ENCODE data around the gene RUFY1.
"Not testable (repeated sequence)": the region's sequence is repeated elsewhere in the genome, so short reads cannot be mapped to it uniquely, and the experiment has no call there.

Gene RUFY1

DNA sequence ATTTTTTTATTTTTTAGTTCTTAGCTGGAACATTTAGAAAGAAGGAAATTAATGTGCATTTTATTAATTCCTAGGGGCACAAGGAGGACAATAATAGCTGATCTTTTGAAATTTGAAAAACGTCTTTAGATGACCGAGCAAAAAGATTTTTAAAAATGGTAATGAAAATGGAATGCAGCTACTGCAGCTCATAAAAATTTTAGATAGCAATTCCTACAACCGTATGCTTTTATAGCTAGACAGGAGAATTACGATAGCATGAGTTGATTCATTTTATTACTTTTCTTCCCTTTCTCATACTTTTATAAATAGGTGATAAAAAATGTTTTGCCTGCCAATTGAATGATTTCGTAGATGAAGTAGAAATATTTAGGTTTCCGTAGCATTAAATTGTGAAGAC, 13.7 kb upstream of the RUFY1 start:
- no peak for DNase-seq

DNA sequence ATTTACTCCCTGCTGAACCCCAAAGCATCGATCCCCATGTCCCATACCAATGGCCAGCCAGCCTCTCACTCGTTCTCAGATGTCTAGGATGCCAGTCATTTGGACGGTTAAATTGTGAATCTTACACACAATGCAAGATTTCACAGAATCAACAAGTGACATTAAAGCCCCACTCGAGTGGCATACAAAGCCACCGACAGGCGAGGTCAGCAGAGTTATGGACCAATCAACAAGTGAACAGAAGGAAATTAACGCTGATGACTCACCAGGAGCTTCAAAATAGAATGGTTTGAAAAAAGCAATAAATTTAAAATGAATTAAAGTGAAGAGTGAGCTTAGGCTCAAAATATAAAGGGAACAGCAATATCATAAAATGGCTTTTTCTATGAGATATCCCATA, 8.2 kb upstream of the RUFY1 start:
- no peak for DNase-seq

DNA sequence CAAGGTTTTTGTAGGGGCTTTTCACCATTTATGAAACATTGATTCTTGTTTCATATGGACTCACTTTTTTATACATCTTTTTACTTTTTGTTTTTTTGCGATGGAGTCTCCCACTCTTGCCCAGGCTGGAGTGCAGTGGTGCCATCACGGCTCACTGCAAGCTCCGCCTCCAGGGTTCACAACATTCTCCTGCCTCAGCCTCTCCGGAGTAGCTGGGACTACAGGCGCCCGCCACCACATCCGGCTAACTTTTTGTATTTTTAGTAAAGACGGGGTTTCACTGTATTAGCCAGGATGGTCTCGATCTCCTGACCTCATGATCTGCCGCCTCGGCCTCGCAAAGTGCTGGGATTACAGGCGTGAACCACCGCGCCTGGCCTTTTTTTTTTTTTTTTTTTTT, 7.1 kb upstream of the RUFY1 start:
- not testable (repeated sequence) for DNase-seq

DNA sequence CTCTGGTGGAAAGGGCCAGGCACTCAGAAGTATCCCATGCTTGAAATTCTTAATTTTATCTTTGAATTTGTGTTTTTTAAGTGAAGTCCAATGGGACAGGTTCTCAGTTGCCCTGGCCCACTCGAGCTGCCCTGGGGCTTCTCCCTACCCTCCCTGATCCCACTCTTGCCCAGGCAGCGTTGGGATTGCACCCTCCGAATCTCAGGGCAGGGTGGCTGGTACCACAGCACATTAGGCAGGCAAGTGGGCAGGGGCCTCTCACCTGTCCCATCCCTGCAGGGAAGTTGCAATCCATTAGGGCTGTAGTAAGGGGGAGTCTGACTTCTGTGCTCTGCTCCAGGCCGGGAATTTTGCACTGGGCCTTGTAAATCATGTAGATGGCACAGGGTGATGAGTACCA, 2.7 kb downstream of the RUFY1 start:
- no peak for DNase-seq

DNA sequence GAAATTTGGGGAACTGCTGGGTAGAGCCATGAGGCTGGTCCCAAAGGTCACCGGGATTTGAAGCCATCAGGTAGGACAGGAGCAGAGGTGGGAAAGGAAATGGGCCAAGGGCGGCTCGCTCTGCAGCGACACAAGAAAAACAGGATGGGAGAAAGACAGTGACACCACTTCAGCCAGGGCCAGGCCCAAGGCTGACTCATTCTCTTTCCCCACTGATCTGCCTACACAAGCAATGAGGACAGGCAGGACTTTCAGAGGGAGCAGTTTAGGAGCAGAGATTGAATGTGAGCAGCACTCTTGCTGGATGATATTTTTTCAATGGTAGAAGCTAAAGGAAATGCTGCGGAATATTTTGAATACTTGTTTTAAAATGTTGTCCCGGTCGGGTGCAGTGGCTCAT, 3.5 kb downstream of the RUFY1 start:
- no peak for DNase-seq

GRCh38 chr5:179554981-179555380, 4.6 kb downstream of the RUFY1 start:
- no peak for DNase-seq

GRCh38 chr5:179558261-179558799, 8.0 kb downstream of the RUFY1 start:
- DNase-seq: not testable (repeated sequence)

GRCh38 chr5:179558932-179559283, 8.6 kb downstream of the RUFY1 start:
- peak; percentile 47 for DNase-seq

DNA sequence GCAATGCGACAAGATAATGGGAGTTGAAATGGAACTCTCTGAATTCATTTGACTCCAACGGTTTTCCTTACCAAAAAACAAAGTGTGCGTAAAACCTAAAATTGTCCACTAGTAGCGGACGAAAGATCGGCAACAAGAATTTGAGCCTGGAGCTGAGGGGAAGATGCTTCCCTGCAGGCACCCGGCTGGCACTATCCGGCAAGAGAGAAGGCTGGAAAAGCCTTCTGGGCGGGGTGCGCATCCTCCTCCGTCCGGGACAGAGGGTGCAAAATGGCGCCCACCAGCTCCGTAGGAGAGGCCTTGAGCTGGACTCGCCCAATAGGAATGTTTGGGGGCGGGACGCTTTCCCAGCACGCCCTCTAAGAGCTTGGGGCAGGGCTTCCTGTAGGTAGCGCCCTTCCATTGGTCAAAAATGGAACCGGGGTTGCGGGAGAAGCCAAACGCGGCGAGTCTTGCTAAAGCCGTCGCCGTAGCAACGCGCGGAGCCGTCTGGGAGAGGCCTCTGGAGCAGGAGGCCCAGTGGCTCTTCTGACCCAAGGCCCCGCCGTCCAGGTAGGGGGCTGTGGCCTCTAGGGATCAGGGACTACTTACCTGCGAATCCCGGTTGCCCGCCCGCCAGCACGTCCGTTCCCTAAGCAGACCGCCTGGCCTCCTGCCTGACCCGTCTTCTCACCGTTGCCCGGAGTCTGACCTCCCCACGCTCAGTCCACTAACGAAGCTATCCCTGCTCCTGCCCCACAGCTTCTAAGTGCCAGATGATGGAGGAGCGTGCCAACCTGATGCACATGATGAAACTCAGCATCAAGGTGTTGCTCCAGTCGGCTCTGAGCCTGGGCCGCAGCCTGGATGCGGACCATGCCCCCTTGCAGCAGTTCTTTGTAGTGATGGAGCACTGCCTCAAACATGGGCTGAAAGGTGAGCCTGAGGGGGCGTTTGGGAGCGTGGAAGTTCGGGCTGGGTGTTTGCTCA, 9.2 kb downstream of the RUFY1 start:
- DNase-seq: peak; percentile 99

- DNase-seq: no peak
Measured at GRCh38 chr5:179564526-179564925, 14.2 kb downstream of the RUFY1 start.

DNA sequence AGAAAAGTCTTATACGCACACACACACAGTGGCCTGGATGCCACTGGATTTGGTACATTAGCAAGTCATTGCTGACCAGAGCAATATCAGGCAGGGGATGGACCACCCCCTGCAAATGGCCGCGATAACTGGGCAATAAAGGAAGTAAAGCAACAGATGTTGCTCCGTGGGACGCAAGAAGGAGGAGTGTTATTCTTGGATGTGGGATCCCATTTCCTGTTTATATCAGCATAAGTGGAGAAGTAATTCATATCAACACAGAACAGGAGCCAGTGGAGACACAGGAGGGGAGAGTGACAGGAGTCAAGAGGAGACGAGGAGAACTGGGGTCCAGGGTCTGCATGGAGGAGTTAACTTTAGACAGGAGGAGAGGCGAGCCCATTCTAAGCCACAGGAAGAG, 18.4 kb downstream of the RUFY1 start:
- DNase-seq: no peak

DNA sequence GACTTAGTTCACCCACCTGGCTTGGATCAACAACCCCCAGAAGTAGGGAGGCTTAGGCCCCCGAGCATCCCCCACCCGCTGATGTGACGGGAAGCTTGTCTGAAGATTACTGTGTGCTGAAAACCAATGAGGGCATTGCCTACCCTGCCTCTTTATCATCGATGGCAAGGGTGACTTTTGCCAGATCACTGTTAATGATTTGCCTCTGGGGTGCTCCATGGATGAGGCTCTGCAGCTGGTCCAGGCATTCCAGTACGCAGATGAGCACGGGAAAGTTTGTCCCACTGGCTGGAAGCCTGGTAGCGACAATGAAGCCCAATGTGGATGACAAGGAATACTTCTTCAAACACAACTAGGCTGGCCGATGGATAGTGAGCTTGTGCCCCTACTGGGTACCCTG, 22.0 kb downstream of the RUFY1 start:
- no peak for DNase-seq

GRCh38 chr5:179577286-179577960, 27.1 kb downstream of the RUFY1 start:
- DNase-seq: no peak

- DNase-seq: no peak
Measured at GRCh38 chr5:179585941-179586401, 35.6 kb downstream of the RUFY1 start.

- no peak for DNase-seq
Measured at GRCh38 chr5:179588166-179588565, 37.8 kb downstream of the RUFY1 start.

DNA sequence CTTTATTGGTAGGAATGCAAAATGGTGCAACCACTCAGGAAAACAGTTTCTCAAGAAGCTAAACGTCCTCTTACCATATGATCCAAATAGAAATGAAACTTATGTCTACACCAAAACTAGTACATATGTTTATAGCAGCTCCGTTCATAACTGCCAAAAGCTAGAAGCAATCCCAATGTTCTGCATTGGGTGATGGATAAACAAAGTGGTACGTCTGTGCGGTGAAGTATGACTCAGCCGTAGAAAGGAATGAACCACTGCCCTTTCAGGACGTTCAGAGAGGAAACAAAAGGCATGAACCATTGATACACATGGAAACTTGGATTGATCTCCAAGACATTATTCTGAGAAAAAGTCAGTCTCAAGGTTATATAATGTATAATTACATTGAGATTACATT, 45.6 kb downstream of the RUFY1 start:
- no peak for DNase-seq

DNA sequence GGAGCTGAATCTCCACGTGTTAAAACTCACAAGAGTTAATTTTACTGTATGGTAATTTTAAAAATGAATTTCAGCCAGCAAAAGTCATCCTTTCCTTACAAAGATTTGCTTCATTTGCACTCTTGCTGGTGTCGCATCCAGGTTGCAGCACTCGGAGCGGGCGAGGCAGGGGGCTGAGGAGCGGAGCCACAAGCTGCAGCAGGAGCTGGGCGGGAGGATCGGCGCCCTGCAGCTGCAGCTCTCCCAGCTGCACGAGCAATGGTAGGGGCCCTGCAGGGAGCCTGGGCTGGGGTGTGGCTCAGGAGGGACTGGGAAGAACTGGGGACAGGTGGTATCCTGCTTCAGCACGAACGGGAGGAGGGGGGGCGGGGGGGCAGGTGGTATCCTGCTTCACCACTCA, 46.1 kb downstream of the RUFY1 start:
- DNase-seq: no peak

DNA sequence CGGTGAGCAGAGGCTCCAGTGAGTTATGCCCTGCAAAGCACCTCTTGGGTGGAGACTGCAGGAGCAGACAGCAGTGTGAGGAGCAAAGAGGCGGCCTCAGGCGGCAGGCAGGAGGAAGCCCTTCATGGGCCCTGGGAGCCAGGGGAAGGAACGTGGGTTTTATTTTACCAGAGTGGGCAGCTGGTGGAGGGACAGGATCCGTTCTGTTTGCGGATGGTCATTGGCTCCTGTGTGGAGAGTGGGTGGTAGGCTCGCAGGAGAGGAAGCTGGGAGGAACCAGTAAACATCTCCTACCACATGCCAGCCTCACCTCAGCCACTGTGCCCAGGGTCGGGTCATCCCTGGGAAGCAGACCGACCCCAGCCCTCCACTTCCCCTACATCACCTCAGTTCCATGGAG, 48.7 kb downstream of the RUFY1 start:
- DNase-seq: no peak

DNA sequence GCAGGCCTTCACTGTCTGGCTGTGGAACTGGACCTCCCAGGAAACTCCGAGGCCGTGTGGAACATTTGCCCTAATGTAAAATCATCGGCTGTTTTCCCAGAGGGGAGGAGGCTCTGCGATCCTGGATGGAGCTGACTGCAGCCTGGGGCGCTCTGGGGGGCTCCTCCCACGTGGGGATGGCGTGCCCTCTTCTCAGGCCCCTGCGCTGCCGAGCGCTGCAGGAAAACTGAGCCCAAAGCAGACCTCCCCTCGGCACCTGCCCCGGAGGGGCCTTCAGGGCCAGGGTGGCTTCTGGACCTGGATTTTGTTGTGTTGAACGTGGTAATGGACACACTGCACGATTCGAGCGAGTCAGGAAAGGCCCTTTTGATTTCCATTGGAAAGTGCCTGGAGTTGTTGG, 49.2 kb downstream of the RUFY1 start:
- no peak for DNase-seq

- no peak for DNase-seq
Measured at GRCh38 chr5:179599973-179600372, 49.6 kb downstream of the RUFY1 start.

DNA sequence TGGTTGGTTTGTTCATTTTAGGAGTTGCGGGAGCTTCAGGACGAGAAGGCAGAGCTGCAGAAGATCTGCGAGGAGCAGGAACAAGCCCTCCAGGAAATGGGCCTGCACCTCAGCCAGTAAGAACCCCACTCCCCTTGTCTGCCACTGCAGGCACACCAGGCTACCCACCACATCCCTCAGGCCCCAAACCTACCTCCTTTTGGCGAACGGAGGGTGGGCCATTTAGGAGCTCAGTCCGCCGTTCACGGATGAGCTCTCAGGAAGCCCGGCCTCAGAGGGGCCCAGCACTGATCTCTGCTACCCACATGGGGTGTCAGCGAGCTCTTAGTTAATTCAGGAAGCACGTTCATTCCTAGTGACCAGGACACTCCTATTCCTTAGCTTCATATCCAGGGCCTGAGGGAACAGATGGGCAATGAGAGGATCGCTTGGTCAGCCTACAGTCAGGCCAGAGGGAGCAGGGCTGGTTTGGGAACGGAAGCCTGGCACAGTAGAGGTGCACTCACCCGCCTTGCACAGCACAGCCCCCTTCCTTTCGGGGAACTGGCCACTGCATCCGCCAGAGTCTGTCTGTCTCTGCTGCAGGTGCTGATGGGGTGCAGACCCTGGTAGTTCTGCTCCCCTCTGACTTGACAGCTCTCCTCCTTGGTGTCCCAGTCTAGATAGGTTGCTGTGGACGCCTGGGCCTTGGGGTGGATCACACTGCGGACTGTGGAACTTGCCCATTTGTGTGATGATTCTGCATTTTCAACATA, 51.7 kb downstream of the RUFY1 start:
- no peak for DNase-seq

GRCh38 chr5:179603308-179603707, 53.0 kb downstream of the RUFY1 start:
- no peak for DNase-seq
